Stimulated activated CD8-positive, alpha-beta memory T cell treated with anti-CD3 and anti-CD28 coated beads, Interleukin-2, amount 100 ng/mL, for 1 hour (primary cell): ENCODE results near the gene CA14.
A peak's percentile ranks its signal among the peaks of the same experiment; 100 is the strongest.
"Not testable (repeated sequence)": the region's sequence is repeated elsewhere in the genome, so short reads cannot be mapped to it uniquely, and the experiment has no call there.

Experiments
- DNase-seq, 2 donors: peaks; one replicate each; pipeline ENCODE4 v3.0.0-alpha.2; 2020; ENCODE audit warnings: low read depth in 2 of 2

Gene CA14

DNA sequence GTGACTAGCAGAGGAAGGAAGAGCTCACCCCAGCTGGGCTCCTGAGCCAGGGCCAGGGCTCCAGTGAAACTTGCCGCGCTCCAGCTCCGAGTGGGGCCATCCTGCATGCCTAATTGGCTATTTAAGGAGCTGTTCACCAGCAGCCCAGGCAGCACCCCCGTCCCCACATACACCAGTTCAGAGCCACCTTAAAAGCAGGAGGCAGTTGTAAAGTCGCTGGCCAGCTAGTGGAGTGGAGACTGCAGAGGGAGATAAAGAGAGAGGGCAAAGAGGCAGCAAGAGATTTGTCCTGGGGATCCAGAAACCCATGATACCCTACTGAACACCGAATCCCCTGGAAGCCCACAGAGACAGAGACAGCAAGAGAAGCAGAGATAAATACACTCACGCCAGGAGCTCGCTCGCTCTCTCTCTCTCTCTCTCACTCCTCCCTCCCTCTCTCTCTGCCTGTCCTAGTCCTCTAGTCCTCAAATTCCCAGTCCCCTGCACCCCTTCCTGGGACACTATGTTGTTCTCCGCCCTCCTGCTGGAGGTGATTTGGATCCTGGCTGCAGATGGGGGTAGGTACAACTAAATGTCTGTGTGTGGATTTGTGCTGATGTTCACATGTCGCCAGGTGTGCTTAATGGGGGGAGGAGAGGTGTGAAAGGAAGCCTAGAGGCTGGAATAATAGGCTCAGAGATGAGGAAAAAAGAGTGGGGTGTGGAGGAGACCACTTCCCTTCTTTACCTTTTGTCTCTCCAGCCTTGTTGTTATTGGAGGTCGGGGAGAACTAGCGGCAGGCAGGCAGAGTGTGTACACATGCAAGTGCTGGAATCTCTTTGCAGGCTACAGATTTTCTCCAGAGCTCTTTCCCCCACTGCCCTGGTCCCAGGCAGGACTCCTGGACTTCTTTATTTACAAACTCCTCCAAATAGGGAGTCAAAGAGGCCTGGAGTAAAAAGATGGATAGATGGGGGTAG is at the start of gene CA14:
TSS of gene CA14 (plus strand) at position 151 of the 962 bp plus-strand sequence. CDS start at position 506, 355 bp downstream.
- DNase-seq: no peak

- DNase-seq: not testable (repeated sequence)
Observed at GRCh38 chr1:150208460-150208859, 49.1 kb upstream of the CA14 start.

DNA sequence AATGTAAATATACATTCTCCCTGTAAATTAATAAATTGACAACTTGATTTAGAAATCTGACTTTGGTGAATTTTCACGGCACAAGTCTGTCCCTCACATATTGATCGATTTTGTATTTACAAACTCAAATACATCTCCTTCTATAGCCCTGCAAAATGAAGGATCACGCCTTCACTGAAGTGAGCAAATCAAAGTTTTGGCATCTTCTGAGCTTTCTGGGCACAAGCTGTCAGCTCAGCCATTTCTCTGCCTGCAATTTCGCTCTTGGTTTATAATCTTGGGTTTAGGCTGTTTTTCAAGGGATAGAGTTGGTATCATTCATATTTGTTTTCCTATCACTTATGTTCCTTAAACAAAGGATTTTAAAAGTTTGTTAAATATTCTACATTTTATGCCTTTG is 47.5 kb upstream of the CA14 start:
- DNase-seq: no peak

DNA sequence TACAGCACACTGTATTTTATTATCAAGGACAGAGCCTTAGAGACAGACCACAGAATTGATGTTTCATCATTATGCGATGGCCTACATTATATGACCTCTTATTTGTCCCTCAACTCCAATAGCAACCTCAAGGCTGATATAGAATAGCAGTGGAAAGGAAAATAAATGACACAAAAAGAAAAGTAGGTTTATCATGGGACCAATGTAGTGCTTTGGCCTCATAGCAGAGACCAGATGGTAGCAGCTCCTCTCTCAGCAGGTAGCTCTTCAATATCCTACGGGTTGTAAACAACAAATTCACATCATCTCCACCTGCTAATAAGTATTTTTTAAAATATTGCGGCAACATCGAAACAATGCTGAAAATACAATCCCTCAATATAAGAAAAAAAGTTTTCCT is 46.9 kb upstream of the CA14 start:
- DNase-seq: no peak

- no peak for DNase-seq
Observed at GRCh38 chr1:150212070-150212469, 45.5 kb upstream of the CA14 start.

GRCh38 chr1:150213170-150214098 is 44.1 kb upstream of the CA14 start:
- peak; percentile 73 to 83 for DNase-seq

DNA sequence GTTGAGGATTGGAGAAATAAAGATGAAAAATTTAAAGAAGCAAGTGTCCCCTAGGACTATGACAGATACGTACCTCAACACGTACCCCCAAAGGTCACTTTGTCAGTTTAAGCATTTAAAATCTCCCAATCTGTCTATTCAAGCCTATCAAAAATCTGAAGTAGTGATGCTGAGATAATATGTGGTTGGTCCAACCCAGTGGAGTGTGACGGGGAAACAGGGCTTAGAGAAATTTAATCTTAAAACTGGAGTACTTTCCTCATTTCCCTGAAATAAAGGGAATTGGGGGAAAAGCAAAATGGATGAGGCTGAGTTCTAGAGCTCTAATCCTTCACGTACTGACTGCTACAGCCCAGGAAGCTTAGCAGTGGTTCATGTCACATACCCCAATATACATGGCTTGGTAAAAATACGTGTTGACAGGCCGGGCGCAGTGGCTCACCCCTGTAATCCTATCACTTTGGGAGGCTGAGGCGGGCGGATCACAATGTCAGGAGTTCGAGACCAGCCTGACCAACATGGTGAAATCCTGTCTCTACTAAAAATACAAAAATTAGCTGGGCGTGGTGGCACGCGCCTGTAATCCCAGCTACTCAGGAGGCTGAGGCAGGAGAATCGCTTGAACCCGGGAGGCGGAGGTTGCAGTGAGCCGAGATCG is 43.3 kb upstream of the CA14 start:
- not testable (repeated sequence) for DNase-seq

GRCh38 chr1:150215855-150216254 is 41.7 kb upstream of the CA14 start:
- not testable (repeated sequence) for DNase-seq

DNA sequence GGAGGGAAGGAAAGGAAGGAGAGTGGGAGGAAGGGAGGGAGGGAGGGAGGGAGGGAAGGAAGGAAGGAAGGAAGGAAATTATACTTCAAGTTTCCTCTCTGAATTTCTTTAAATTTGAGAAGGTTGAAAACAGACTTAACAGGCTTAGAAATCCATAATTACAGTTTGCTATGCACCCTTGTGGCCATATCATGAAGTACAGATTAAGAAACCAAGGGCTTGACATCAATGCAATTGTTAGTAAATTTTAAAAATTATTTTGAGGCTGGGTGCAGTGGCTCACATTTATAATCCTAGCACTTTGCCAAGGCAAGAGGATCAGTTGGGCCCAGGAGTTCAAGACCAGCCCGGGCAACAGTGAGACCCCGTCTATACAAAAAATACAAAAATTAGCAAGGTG is 36.0 kb upstream of the CA14 start:
- no peak for DNase-seq

DNA sequence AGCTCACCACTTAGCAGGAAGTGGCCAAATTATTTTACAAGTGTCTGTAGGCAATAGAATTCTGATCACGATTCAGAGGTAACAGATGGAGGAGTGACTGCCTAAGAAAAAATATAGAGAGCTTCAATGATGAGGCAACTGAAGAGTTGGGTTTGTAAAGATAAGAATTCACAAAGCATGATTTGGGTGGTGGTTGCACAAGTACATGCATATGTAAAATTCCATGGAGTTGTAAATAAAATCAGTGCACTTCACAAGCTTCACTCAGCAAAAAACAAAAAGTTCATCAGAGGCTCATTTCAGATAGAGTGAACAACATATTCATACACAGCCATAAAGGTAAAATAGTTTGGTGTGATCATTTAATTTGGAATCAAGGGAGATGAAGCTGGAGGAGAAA is 32.6 kb upstream of the CA14 start:
- DNase-seq: no peak

- no peak for DNase-seq
Observed at GRCh38 chr1:150225546-150225945, 32.0 kb upstream of the CA14 start.

GRCh38 chr1:150226486-150226885 is 31.1 kb upstream of the CA14 start:
- DNase-seq: no peak

- no peak for DNase-seq
Observed at GRCh38 chr1:150227228-150227627, 30.3 kb upstream of the CA14 start.

GRCh38 chr1:150228246-150228645 is 29.3 kb upstream of the CA14 start:
- not testable (repeated sequence) for DNase-seq

- DNase-seq: not testable (repeated sequence)
Observed at GRCh38 chr1:150232921-150233320, 24.7 kb upstream of the CA14 start.

GRCh38 chr1:150233359-150234308 is 23.9 kb upstream of the CA14 start:
- peak in 1 of 2 donors; percentile 26 for DNase-seq

DNA sequence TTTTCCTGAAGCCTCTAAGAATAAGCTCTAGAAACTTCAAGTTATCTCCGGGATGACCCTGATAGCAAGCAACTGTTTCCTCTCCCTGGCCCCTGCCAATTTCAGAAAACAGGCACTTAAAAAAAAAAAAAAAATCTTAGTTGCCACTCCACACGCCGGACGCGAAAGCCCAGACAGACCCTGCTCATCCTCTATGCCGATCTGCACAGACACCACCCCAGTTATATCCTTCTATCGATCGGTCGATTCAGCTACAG is 23.3 kb upstream of the CA14 start:
- DNase-seq: no peak

GRCh38 chr1:150234566-150235293 is 22.8 kb upstream of the CA14 start:
- DNase-seq: peak; percentile 76 to 84

- peak in 1 of 2 donors; percentile 4 for DNase-seq
Observed at GRCh38 chr1:150235294-150235851, 22.2 kb upstream of the CA14 start.
